Measurements from ENCODE around the gene EFHB. TPM values are rescaled to one million over a fixed set of nuclear protein-coding genes. Genes with fewer than 3 reads are reported as not detected.

The EFHB gene
- total and polyA plus RNA-seq, 2 of the 13 experiments (the other 11 are each of a cell fraction or from before 2014, with no cell fraction given), result 0.15 to 0.42 TPM

DNA sequence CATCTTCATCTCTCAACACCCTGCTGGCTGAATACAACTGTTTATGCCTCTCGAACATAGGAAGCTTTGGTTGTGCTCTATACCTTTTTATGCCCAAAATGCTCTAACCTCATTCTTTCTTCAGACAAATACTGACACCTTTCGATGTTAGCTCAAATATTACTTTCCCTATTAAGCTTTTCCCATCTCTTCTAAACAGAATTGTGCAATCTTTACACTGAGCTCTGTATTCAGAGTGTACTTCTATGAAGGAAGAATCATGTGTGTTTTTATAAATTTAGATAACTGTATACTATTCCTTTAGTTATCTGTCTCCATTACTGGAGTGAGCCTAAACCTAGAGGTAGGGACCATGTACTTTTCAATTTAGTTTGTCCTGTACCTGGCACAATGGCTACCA is 1.6 kb downstream of the EFHB start:
- H4K20me1 ChIP-seq (ENCODE audit: insufficient read depth, low read length), result no peaks in the 10 kb centered on the region
- no peaks in the 10 kb centered on the region for H3K79me2 ChIP-seq (ENCODE audit: insufficient read depth, low read length)
- in situ Hi-C loops (cut with HindIII; ENCODE audit: extremely low pct_ligation_motif_present, low pct_unique_long_range_greater_than_20kb) (no loop called here), intact Hi-C loops (cut with micrococcal nuclease; ENCODE audit: unreplicated experiment) (loop anchor here (10.0 kb wide), 1 partner anchor 1738 kb away; no protein-coding TSS in a partner anchor)
- H2AFZ ChIP-seq (ENCODE audit: low read length), result no peak overlapping the region
- no peak for DNase-seq (ENCODE audit: low spot score)
- ChIA-PET CTCF (ENCODE audit: low intra/inter-chr PET ratio, low total read pairs) (no interaction called here), POLR2A (no interaction called here)
- H3K27me3 ChIP-seq (ENCODE audit: control insufficient read depth in 1 of 2, insufficient read depth in 2 of 2, low read length in 2 of 2), result no peaks in the 10 kb centered on the region; a peak in 1 of 5 replicates
- H3K36me3 ChIP-seq (replicated peaks in 1 of 2; ENCODE audit: control insufficient read depth in 1 of 2, insufficient read depth in 2 of 2, low read length in 2 of 2), result no peaks in the 10 kb centered on the region
- TF ChIP-seq, protein P1, sequence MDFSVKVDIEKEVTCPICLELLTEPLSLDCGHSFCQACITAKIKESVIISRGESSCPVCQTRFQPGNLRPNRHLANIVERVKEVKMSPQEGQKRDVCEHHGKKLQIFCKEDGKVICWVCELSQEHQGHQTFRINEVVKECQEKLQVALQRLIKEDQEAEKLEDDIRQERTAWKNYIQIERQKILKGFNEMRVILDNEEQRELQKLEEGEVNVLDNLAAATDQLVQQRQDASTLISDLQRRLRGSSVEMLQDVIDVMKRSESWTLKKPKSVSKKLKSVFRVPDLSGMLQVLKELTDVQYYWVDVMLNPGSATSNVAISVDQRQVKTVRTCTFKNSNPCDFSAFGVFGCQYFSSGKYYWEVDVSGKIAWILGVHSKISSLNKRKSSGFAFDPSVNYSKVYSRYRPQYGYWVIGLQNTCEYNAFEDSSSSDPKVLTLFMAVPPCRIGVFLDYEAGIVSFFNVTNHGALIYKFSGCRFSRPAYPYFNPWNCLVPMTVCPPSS (IDR thresholded peaks at IDR 0.05), result no peak
- 0 out of 2 replicates have a peak, but pooled peaks have one; percentile 49 for TF ChIP-seq CEBPB (IDR thresholded peaks at IDR 0.05; ENCODE audit: borderline replicate concordance, low read depth, low read length)
- H3K27ac ChIP-seq (ENCODE audit: extremely low read length, insufficient read depth, low read length), result no peak overlapping the region
- no peaks in the 10 kb centered on the region for H3K9me3 ChIP-seq (ENCODE audit: low read length)
- H3K4me1 ChIP-seq (ENCODE audit: insufficient read depth, low read length), result peaks cover 15% of the 10 kb centered on the region
- FAIRE-seq, result no peak
- no peak overlapping the region for H3K9ac ChIP-seq (ENCODE audit: insufficient read depth, low read depth, low read length)
- no peak for ATAC-seq
- H3K4me2 ChIP-seq (ENCODE audit: low read depth, low read length), result no peak overlapping the region
- WGBS (ENCODE audit: low lambda C conversion rate), result 5% methylated on average over 2 of the region's 2 CpGs
- BruUV-seq (replicated peaks), result no TSS peak
- no peak overlapping the region for H3K4me3 ChIP-seq (replicated peaks in 1 of 3; ENCODE audit: insufficient read depth in 1 of 3, low read depth in 2 of 3, low read length in 3 of 3)

DNA sequence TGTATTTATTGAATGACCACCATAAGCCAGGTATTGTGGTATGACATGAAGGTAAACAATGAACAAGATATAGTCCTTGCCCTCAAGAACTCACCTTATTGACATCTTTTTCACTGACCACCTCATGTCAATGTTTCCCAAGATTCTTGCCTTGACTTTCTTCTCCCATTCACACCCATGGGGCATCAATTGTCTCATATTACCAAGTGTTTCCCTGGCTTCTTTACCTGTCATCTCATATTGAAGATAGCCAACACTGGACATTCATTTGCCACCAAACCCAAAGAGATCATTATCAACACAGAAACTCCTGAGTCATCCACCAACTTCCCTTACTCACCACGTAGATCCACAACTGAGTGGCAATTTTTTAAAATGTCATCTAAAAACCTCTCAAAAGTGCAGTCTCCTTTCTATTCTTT is 2.2 kb downstream of the EFHB start:
- DNase-seq (ENCODE audit: low spot score) (no peak), FAIRE-seq (no peak), ATAC-seq (no peak)
- TF ChIP-seq MBD4 (IDR thresholded peaks at IDR 0.05; ENCODE audit: borderline replicate concordance, low read length), result no peak
- peak; percentile 25; the same call in 1 of the 2 replicates for TF ChIP-seq NFE2L2 (IDR thresholded peaks at IDR 0.05; ENCODE audit: low read length)
- H3K27me3 ChIP-seq (ENCODE audit: control insufficient read depth in 1 of 2, insufficient read depth in 2 of 2, low read length in 2 of 2), result no peaks in the 10 kb centered on the region; a peak in 1 of 5 replicates
- WGBS (ENCODE audit: low lambda C conversion rate), result 13% methylated on average over 1 of the region's 1 CpG
- POLR2A ChIA-PET, result no interaction called here
- in situ Hi-C loops (cut with HindIII; ENCODE audit: extremely low pct_ligation_motif_present, low pct_unique_long_range_greater_than_20kb) (no loop called here), intact Hi-C loops (cut with micrococcal nuclease; ENCODE audit: unreplicated experiment) (loop anchor here (10.0 kb wide), 1 partner anchor 1737 kb away; no protein-coding TSS in a partner anchor)
- no peak overlapping the region for H3K9ac ChIP-seq (ENCODE audit: insufficient read depth, low read depth, low read length)
- no peaks in the 10 kb centered on the region for H3K9me3 ChIP-seq (ENCODE audit: low read length)
- H3K4me2 ChIP-seq (ENCODE audit: low read depth, low read length), result no peak overlapping the region
- CTCF ChIA-PET (ENCODE audit: low intra/inter-chr PET ratio, low total read pairs), result no interaction called here
- no peaks in the 10 kb centered on the region for H3K36me3 ChIP-seq (replicated peaks in 1 of 2; ENCODE audit: control insufficient read depth in 1 of 2, insufficient read depth in 2 of 2, low read length in 2 of 2)
- no peak overlapping the region for H3K4me3 ChIP-seq (replicated peaks in 1 of 3; ENCODE audit: insufficient read depth in 1 of 3, low read depth in 2 of 3, low read length in 3 of 3)
- H3K4me1 ChIP-seq (ENCODE audit: insufficient read depth, low read length), result peaks cover 13% of the 10 kb centered on the region; the same call in 1 of the 2 replicates
- no peak overlapping the region for H2AFZ ChIP-seq (ENCODE audit: low read length)
- no peaks in the 10 kb centered on the region for H3K79me2 ChIP-seq (ENCODE audit: insufficient read depth, low read length)
- H3K27ac ChIP-seq (ENCODE audit: extremely low read length, insufficient read depth, low read length), result no peak overlapping the region
- no peaks in the 10 kb centered on the region for H4K20me1 ChIP-seq (ENCODE audit: insufficient read depth, low read length)
- BruUV-seq (replicated peaks), result no TSS peak

Data from HepG2 (cell line).